ENCODE results near the gene TMEM41B.
"Not testable (repeated sequence)": the region's sequence is repeated elsewhere in the genome, so short reads cannot be mapped to it uniquely, and the experiment has no call there.

DNA sequence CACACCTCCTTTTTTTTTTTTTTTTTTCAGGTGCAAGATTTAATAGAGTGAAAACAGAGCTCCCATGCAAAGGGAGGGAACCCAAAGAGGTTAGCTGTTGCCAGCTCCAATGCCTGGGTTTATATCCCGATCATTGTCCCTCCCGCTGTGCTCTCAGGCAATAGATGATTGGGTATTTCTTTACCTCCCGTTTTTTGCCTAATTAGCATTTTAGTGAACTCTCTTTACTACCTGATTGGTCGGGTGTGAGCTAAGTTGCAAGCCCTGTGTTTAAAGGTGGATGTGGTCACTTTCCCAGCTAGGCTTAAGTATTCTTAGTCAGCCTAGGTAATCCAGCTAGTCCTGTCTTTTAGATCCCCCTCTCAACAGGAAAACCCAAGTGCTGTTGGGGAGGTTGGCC lies 33.4 kb upstream of the TMEM41B start:
- TF ChIP-seq, protein P1, sequence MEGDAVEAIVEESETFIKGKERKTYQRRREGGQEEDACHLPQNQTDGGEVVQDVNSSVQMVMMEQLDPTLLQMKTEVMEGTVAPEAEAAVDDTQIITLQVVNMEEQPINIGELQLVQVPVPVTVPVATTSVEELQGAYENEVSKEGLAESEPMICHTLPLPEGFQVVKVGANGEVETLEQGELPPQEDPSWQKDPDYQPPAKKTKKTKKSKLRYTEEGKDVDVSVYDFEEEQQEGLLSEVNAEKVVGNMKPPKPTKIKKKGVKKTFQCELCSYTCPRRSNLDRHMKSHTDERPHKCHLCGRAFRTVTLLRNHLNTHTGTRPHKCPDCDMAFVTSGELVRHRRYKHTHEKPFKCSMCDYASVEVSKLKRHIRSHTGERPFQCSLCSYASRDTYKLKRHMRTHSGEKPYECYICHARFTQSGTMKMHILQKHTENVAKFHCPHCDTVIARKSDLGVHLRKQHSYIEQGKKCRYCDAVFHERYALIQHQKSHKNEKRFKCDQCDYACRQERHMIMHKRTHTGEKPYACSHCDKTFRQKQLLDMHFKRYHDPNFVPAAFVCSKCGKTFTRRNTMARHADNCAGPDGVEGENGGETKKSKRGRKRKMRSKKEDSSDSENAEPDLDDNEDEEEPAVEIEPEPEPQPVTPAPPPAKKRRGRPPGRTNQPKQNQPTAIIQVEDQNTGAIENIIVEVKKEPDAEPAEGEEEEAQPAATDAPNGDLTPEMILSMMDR (IDR thresholded peaks at IDR 0.05; ENCODE audit: poor library complexity, severe bottlenecking), result not testable (repeated sequence)
- not testable (repeated sequence) for TF ChIP-seq EP300 (conservative IDR thresholded peaks at IDR 0.05; ENCODE audit: poor library complexity, severe bottlenecking); EZH2 (IDR thresholded peaks at IDR 0.05; ENCODE audit: borderline replicate concordance, insufficient read depth, low read length, poor library complexity, severe bottlenecking); REST (IDR thresholded peaks at IDR 0.05; ENCODE audit: borderline replicate concordance)

All from neural cell (in vitro differentiated cells).